WTC11 (cell line): ENCODE measurements around the gene PSMC3. TPM values are rescaled to one million over a fixed set of nuclear protein-coding genes. Genes with fewer than 3 reads are reported as not detected.
A peak's percentile ranks its signal among the peaks of the same experiment; 100 is the strongest.

Experiments used
- ATAC-seq: fragments of 200-7000 bp; cut with Tn5 transposase; 2 replicates; pipeline ENCODE4 v1.10.0; 2021; ENCODE audit warnings: mild to moderate bottlenecking, moderate library complexity
- CTCF ChIA-PET: fragments of 300-600 bp; sonication (Branson Sonifier 250); formaldehyde crosslinking; loops from one replicate; lab custom pipeline; 2021; ENCODE audit warnings: antibody characterized with exemption; lab: Charles Lee
- POLR2A ChIA-PET: fragments of 350-600 bp; sonication (Branson Sonifier 250); formaldehyde crosslinking; loops from one replicate; lab custom pipeline; 2021; ENCODE audit warnings: antibody characterized with exemption; lab: Charles Lee
- DNase-seq: peaks from one replicate; pipeline ENCODE4 v3.0.0; 2021; ENCODE audit warnings: low spot score
- H3K27ac Mint-ChIP-seq: 2 replicates; pipeline ENCODE4 v1.8.0; 2021; ENCODE audit warnings: mixed read lengths
- H3K27me3 Mint-ChIP-seq: 2 replicates; pipeline ENCODE4 v1.8.0; 2021; ENCODE audit warnings: low read depth, mild to moderate bottlenecking, moderate library complexity, mixed read lengths
- H3K36me3 Mint-ChIP-seq: 2 replicates; pipeline ENCODE4 v1.8.0; 2021; ENCODE audit warnings: mixed read lengths
- H3K4me1 Mint-ChIP-seq: 2 replicates; pipeline ENCODE4 v1.8.0; 2022; ENCODE audit warnings: mixed read lengths
- H3K4me3 Mint-ChIP-seq: 2 replicates; pipeline ENCODE4 v1.8.0; 2021; ENCODE audit warnings: mild to moderate bottlenecking, moderate library complexity, mixed read lengths
- H3K9me3 Mint-ChIP-seq: 2 replicates; pipeline ENCODE4 v1.8.0; 2021; ENCODE audit warnings: mixed read lengths
- AR ChIP-seq: fragments of 250-450 bp; sonication (Bioruptor Pico); IDR thresholded peaks from 2 replicates; pipeline ENCODE4 v1.9.0; 2021; ENCODE audit warnings: mild to moderate bottlenecking
- CDX4 ChIP-seq: fragments of 250-450 bp; sonication (Bioruptor Pico); IDR thresholded peaks from 2 replicates; pipeline ENCODE4 v1.9.0; 2021; ENCODE audit warnings: moderate library complexity, mild to moderate bottlenecking, inconsistent platforms, borderline replicate concordance
- E2F1 ChIP-seq: sonication (generic); formaldehyde crosslinking; IDR thresholded peaks from 2 replicates; pipeline ENCODE4 v1.8.0; 2022; ENCODE audit warnings: mild to moderate bottlenecking, missing genetic modification reagents
- GTF2I ChIP-seq: fragments of 250-450 bp; sonication (Bioruptor Pico); conservative IDR thresholded peaks from 2 replicates; pipeline ENCODE4 v1.4.0; 2021; ENCODE audit warnings: mild to moderate bottlenecking
- IRF2 ChIP-seq: sonication (generic); formaldehyde crosslinking; IDR thresholded peaks from 2 replicates; pipeline ENCODE4 v1.8.0; 2022; ENCODE audit warnings: low read depth, missing genetic modification reagents, borderline replicate concordance
- JAZF1 ChIP-seq: fragments of 250-450 bp; sonication (Bioruptor Pico); IDR thresholded peaks from 2 replicates; pipeline ENCODE4 v1.9.0; 2021; ENCODE audit warnings: moderate library complexity, mild to moderate bottlenecking, inconsistent platforms
- MYBL2 ChIP-seq: sonication (generic); formaldehyde crosslinking; IDR thresholded peaks from 2 replicates; pipeline ENCODE4 v1.8.1; 2023; ENCODE audit warnings: mild to moderate bottlenecking, moderate library complexity, missing genetic modification reagents
- STAT6 ChIP-seq: sonication (generic); formaldehyde crosslinking; conservative IDR thresholded peaks from 2 replicates; pipeline ENCODE4 v1.8.1; 2023; ENCODE audit warnings: mild to moderate bottlenecking, low read depth, missing genetic modification reagents, moderate library complexity
- TEAD4 ChIP-seq: sonication (generic); formaldehyde crosslinking; IDR thresholded peaks from 2 replicates; pipeline ENCODE4 v1.8.0; 2022; ENCODE audit warnings: mild to moderate bottlenecking, missing genetic modification reagents
- ZBTB21 ChIP-seq: sonication (generic); formaldehyde crosslinking; IDR thresholded peaks from 2 replicates; pipeline ENCODE4 v1.8.1; 2023; ENCODE audit warnings: mild to moderate bottlenecking, missing genetic modification reagents, borderline replicate concordance
- ZBTB43 ChIP-seq: sonication (generic); formaldehyde crosslinking; IDR thresholded peaks from 2 replicates; pipeline ENCODE4 v1.8.1; 2023; ENCODE audit warnings: mild to moderate bottlenecking, missing genetic modification reagents
- ZNF263 ChIP-seq: sonication (generic); formaldehyde crosslinking; IDR thresholded peaks from 2 replicates; pipeline ENCODE4 v1.8.1; 2022; ENCODE audit warnings: low read depth, mild to moderate bottlenecking, moderate library complexity, missing genetic modification reagents
- ZNF416 ChIP-seq: fragments of 250-450 bp; sonication (Bioruptor Pico); IDR thresholded peaks from 2 replicates; pipeline ENCODE4 v1.9.0; 2021; ENCODE audit warnings: mild to moderate bottlenecking, inconsistent platforms
- ZNF423 ChIP-seq: fragments of 250-450 bp; sonication (Bioruptor Pico); IDR thresholded peaks from 2 replicates; pipeline ENCODE4 v2.1.2; 2022; ENCODE audit warnings: mild to moderate bottlenecking, moderate library complexity
- ZNF532 ChIP-seq: fragments of 250-450 bp; sonication (Bioruptor Pico); IDR thresholded peaks from 2 replicates; pipeline ENCODE4 v1.9.0; 2021; ENCODE audit warnings: mild to moderate bottlenecking, borderline replicate concordance
- ZSCAN18 ChIP-seq: fragments of 250-450 bp; sonication (Bioruptor Pico); IDR thresholded peaks from 2 replicates; pipeline ENCODE4 v2.1.2; 2022; ENCODE audit warnings: mild to moderate bottlenecking, moderate library complexity
- total RNA-seq: library from RNA; stranded (reverse); gene quantifications from 3 replicates; pipeline ENCODE4 v1.2.3, GENCODE V29; 2021

Gene PSMC3
- total RNA-seq, 1 experiment from 2014 or later, result 162 TPM

GRCh38 chr11:47377571-47378009 lies 48.6 kb downstream of the PSMC3 start (continued):
- no peak for TF ChIP-seq ZNF532 (CRISPR knock-in tag)
- no peak for TF ChIP-seq STAT6 (CRISPR knock-in tag)
- no peak for TF ChIP-seq ZNF416 (CRISPR knock-in tag)

- H3K4me3 Mint-ChIP-seq, result no peak overlapping the region
- peaks cover 2% of the 10 kb centered on the region; the same call in 1 of the 2 replicates for H3K4me1 Mint-ChIP-seq
- no peaks in the 10 kb centered on the region for H3K27me3 Mint-ChIP-seq
- no peaks in the 10 kb centered on the region for H3K9me3 Mint-ChIP-seq
- no peak for DNase-seq
- POLR2A ChIA-PET, result interaction anchor here (0.9 kb wide), 1 partner anchor 24 kb away, joined by 3 read pairs; no protein-coding TSS in a partner anchor
- CTCF ChIA-PET, result interaction anchor here (0.7 to 1.7 kb wide), 5 partner anchors 22 to 39 kb away, joined by 3 to 9 read pairs (median 4); no protein-coding TSS in a partner anchor
- no peaks in the 10 kb centered on the region for H3K36me3 Mint-ChIP-seq
- peak; percentile 36 for ATAC-seq
- H3K27ac Mint-ChIP-seq, result no peak overlapping the region
- no peak for TF ChIP-seq MYBL2
- TF ChIP-seq JAZF1 (CRISPR knock-in tag), result no peak
- TF ChIP-seq ZNF263 (CRISPR knock-in tag), result peak; percentile 95
These were observed 49.5 kb downstream of the PSMC3 start for GRCh38 chr11:47376525-47377371.

GRCh38 chr11:47376107-47376524 lies 50.1 kb downstream of the PSMC3 start:
- ATAC-seq (no peak), DNase-seq (no peak)
- CTCF ChIA-PET, result interaction anchor here (1.0 to 1.7 kb wide), 4 partner anchors 21 to 40 kb away, joined by 4 to 9 read pairs (median 4); no protein-coding TSS in a partner anchor
- no peaks in the 10 kb centered on the region for H3K9me3 Mint-ChIP-seq
- H3K27ac Mint-ChIP-seq, result no peak overlapping the region
- H3K27me3 Mint-ChIP-seq, result no peaks in the 10 kb centered on the region
- H3K36me3 Mint-ChIP-seq, result no peaks in the 10 kb centered on the region
- H3K4me3 Mint-ChIP-seq, result no peak overlapping the region
- peaks cover 2% of the 10 kb centered on the region; the same call in 1 of the 2 replicates for H3K4me1 Mint-ChIP-seq
- POLR2A ChIA-PET, result interaction anchor here (0.9 kb wide), 1 partner anchor 24 kb away, joined by 3 read pairs; no protein-coding TSS in a partner anchor
- TF ChIP-seq ZBTB43 (CRISPR knock-in tag) (no peak), ZNF423 (CRISPR knock-in tag) (no peak), ZSCAN18 (no peak), CDX4 (CRISPR knock-in tag) (no peak), IRF2 (no peak), E2F1 (CRISPR knock-in tag) (no peak), TEAD4 (CRISPR knock-in tag) (no peak), ZNF263 (CRISPR knock-in tag) (no peak), AR (CRISPR knock-in tag) (no peak), GTF2I (CRISPR knock-in tag) (no peak), ZBTB21 (CRISPR knock-in tag) (no peak)
